UCSD-AML1 (cell line): ENCODE measurements around the gene ADAMTS10.
"Not testable (repeated sequence)": the region's sequence is repeated elsewhere in the genome, so short reads cannot be mapped to it uniquely, and the experiment has no call there.

Source experiments
- DNase-seq: peaks from one replicate; lab custom pipeline; 2025; ENCODE audit not compliant: unreplicated experiment; lab: John Stamatoyannopoulos, UW

Gene ADAMTS10

DNA sequence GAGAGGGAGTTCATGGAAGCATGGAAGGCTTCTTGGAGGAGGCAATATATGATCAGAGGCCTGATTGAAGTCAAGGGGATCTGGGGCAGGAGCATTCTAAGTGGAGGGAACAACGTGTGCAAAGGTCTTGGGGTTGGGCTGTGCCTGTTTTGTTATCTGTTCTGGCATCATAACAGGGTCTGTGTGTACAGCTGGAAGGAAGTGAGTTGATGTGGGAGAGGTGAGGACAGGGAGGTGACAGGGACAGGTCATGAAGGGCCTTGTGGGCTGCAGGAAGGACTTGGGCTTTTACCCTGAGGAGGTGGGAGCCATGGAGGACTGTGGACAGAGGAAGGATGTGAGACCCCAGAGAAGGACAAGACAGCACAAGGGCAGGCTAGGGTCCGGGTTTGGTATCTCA, 18.7 kb upstream of the ADAMTS10 start:
- DNase-seq: no peak

DNA sequence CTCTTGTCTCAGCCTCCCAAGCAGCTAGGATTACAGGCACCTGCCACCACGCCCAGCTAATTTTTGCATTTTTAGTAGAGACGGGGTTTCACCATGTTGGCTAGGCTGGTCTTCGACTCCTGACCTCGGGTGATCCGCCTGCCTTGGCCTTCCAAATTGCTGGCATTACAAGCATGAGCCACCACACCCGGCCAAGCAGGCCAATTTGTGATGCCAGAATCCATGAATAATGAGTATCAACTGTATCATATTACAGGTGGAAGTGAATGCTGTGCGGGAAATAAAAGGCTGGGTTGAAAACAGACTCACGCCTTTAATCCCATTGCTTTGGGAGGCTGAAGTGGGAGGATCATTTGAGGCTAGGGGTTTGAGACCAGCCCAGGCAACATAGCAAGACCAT, 16.3 kb upstream of the ADAMTS10 start:
- DNase-seq: no peak

DNA sequence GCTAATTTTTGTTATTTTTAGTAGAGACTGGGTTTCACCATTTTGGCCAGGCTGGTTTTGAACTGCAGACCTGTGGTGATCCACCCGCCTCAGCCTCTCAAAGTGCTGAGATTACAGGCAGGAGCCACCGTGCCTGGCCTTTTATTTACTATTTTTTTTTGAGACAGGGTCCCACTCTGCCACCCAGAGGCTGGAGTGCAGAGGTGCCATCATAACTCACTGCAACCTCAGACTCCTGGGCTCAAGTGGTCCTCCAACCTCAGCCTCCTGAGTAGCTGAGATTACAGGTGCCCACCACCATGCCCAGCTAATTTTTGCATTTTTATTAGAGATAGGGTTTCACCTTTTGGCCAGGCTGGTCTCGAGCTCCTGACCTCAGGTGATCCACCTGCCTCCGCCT, 12.4 kb upstream of the ADAMTS10 start:
- not testable (repeated sequence) for DNase-seq

DNA sequence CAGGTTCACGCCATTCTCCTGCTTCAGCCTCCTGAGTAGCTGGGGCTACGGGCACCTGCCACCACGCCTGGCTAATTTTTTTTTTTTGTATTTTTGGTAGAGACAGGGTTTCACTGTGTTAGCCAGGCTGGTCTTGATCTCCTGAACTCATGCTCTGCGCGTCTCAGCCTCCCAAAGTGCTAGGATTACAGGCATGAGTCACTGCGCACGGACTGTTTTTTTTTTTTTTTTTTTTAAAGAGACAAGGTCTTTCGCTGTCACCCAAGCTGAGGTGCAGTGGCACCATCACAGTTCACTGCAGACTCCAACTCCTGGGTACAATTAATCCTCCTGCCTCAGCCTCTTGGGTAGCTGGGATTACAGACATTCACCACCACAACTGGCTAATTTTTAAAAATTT, 8.2 kb upstream of the ADAMTS10 start:
- no peak for DNase-seq

- no peak for DNase-seq
Observed at GRCh38 chr19:8617984-8618383, 7.5 kb upstream of the ADAMTS10 start.

DNA sequence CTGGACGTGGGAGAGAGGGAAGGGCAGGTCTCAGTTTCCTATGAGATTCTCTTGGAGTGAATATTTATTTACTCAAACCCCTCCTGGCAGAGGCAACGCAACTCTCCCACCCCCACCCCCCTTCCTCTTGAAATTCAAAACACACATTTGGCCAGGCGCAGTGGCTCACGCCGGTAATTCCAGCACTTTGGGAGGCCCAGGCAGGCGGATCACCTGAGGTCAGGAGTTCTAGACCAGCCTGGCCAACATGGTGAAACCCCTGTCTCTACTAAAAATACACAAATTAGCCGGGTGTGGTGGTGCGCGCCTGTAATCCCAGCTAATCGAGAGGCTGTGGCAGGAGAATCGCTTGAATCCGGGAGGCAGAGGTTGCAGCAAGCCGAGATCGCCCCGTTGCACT, 6.8 kb upstream of the ADAMTS10 start:
- not testable (repeated sequence) for DNase-seq

DNA sequence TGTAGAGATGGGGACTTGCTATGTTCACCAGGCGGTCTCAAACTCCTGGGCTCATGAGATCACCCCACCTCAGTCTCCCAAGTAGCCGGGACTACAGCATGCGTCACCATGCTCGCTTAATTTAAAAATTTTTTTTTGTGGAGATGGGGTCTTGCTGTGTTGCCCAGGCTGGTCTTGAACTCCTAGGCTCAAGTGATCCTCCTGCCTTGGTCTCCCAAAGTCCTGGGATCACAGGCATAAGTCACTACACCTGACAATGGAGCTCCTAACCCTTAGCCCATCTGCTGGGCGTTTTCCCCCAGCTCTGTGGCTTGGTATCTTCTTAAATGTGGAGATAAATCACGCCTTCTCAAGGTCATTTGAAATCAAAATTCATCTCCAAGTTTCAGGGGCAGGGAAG, 6.3 kb upstream of the ADAMTS10 start:
- DNase-seq: no peak

GRCh38 chr19:8615813-8616596, 5.5 kb upstream of the ADAMTS10 start:
- DNase-seq: peak; percentile 65

DNA sequence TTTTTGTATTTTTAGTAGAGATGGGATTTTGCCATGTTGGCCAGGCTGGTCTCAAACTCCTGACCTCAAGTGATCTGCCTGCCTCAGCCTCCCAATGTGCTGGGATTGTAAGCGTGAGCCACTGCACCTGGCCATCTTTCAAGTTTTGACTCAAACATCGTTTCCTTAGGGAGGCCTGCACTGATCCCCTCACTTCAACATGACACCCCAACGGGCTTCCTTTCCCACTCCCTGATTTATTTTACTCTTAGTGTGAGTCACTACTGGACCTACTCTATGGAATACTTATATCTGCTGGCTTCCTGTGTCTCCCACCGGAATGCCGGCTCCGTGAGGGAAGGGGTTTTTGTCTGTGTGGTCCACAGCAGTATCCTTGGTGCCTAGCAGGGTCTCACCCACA, 4.5 kb upstream of the ADAMTS10 start:
- no peak for DNase-seq

DNA sequence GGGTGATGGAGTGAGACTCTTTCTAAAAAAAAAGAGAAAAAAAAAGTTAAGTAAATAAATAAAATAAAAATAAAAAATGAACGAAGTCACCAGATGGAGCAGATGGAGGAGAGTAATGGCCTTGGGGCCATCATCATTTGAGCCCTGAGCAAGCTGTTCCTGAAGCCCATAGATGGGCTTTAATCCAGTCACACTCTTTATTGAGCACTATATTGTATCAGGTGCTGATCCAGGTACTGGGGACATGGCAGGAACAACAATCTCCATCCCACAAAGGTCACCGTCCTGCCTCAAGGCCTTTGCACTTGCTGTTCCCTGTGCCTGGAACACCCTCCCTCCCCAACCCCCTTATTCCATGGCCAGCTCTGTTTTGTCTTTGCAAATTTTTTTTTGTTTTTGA, 3.9 kb upstream of the ADAMTS10 start:
- DNase-seq: no peak

DNA sequence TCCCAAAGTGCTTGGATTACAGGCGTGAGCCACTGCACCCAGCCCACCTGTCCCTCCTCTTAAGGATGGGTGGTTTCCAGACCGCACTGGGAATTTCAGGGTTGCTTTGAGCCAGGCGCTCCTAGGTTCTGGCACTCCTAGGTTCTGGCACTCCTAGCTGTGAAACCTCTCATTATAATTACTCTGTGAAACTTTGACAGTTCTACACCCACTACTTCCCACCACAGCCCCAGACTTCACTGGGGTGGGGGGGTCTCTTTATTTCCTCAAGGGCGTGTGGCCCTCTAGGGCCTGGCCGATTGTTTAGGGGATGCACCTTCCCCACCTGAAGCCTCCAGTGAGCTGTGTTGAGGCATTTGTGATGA, 2.3 kb upstream of the ADAMTS10 start:
- no peak for DNase-seq

GRCh38 chr19:8611877-8612806, 1.6 kb upstream of the ADAMTS10 start:
- DNase-seq: no peak

- DNase-seq: no peak
Observed at GRCh38 chr19:8611391-8611876, 919 bp upstream of the ADAMTS10 start.

DNA sequence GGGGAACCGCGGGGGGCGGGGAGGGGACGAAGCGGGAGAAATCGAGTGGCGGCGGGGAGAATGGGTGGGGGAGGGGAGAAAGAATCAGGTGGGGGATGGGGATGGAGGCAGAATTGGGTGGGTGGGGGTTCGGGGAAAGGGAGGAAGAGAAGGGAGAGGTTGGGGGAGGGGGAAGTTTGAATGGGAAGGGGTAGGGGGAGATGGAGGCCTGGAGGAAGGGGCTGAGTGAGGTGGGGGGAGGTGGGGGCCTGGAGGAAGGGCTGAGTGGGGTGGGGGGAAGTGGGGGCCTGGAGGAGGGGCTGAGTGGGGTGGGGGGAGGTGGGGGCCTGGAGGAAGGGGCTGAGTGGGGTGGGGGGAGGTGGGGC, 403 bp upstream of the ADAMTS10 start:
- DNase-seq: no peak

DNA sequence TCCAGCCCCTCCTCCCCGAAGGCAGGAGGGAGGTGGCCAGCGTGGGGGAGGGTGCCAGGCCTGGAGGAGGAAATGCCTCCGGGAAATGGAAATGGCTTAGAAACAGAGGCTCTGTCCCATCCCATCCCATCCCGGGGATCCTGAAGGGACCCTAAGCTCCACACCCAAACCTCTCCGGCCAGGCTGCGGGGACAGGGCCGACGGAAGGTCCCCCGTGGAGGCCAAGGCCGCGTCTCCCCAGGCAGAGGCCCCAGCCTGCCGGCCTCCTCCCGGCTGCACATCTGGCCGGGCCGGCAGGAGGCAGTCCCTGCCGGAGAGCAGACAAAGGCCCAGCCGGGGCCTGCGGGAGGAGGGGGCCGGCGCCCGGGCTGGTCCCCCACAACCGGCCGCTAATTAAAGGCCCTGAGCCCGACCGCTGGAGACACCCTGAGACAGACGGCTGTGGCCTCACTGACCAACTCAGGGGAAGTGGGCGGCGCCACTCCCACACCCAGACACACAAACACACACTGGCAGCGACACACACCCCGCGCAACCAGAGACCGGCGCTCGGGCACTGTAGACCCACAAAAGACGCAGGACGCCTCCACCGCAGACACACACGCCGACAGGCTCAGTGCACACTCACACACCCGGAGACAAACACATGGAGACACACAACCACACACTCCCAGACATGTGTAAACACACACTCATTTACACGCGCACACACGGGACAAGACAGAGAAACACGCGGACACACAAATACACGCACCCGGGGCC, 1.1 kb downstream of the ADAMTS10 start:
- peak; percentile 79 for DNase-seq

DNA sequence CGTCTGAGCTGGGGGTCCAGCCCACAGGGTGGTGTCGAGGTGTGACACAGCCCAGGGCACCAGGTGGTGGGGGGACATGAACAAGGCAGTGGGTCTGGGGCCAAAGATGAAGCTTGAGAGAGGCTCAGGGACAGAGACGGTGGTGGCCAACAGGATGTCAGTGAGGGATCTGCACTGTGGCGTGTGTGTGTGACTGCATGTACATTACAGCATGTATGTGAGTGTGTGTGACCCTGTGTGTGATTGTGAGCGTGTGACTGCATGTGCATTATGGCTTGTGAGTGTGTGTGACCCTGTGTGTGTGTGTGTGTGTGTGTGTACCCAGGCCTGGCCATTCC, 1.6 kb downstream of the ADAMTS10 start:
- no peak for DNase-seq

GRCh38 chr19:8607386-8607785, 3.1 kb downstream of the ADAMTS10 start:
- DNase-seq: no peak

DNA sequence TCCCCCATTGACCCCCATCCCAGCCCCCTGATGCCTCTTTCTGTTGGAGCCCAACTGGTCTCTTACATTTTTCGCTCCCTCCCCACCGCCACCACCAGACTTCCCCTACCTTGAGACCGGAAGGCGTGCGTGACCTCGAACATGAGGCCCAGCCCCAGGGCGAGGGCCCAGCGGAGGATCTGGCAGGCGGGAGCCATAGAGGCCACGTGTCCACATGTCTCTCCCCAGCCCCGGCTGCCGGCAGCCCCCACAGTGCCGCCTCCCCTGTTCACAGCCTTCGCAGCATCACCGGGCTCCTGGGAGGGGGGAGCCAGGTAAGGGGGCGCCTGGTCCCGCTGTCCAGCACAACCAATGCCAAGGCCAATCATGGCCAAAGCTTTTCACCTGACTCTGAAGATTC, 5.0 kb downstream of the ADAMTS10 start:
- DNase-seq: no peak

DNA sequence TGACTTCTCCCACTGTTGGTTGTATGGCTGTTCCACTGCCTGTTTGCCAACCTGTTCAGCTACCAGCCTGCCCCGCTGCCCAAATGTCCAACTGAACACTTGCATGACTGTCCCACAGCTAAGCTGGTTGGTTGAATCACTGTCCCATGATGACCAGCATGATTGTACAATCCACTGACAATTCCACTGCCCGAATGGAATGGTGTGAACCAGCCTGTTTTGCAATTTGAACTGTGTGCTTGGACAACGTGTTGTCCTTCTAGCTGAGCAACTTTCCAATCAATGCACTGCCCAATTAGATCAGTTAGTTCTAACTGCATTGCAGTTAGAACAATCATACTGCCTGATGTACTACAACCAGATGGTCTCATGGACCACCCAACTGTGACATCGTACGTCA, 8.7 kb downstream of the ADAMTS10 start:
- no peak for DNase-seq

DNA sequence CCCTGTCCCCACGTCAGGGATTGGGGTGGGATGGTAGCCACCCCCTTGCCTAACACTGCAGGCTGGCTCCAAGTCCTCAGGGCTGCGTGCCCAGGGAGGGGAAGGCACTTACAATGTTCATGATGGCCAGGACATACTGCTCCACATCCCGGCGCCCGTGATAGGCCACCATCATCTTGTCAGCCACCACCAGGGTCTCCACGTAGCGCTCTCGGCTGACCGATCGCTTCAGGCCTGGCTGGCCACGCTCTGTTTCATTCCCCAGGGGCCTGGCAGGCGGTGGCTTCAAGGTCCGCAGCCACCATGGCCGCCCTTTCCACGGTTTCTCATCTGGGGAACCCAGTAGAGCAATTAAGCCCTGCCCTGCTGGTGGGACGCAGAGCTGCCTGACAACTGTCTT, 9.7 kb downstream of the ADAMTS10 start:
- no peak for DNase-seq

GRCh38 chr19:8600064-8600463, 10.5 kb downstream of the ADAMTS10 start:
- no peak for DNase-seq

GRCh38 chr19:8596168-8596567, 14.3 kb downstream of the ADAMTS10 start:
- no peak for DNase-seq
